Endothelial cell of umbilical vein (primary cell): ENCODE data around the gene ANKS1B. TPM values are rescaled to one million over a fixed set of nuclear protein-coding genes. Genes with fewer than 3 reads are reported as not detected.

ENCODE experiments used
- BruUV-seq: library from RNA; stranded (reverse); fragments of 400-500 nt; replicated peaks from 2 replicates; lab custom pipeline; 2021; lab: Mats Ljungman, UMichigan
- CTCF ChIA-PET: fragments of 300-600, 350-600 bp; sonication (Branson Sonifier 250); formaldehyde crosslinking; loops from one replicate; lab custom pipeline; 2021; ENCODE audit warnings: antibody characterized with exemption, inconsistent platforms; lab: Charles Lee
- POLR2A ChIA-PET: fragments of 300-600, 350-600 bp; sonication (Branson Sonifier 250); formaldehyde crosslinking; loops from one replicate; lab custom pipeline; 2021; ENCODE audit warnings: antibody characterized with exemption, inconsistent platforms; lab: Charles Lee
- DNase-seq: peaks from one replicate; pipeline ENCODE4 v3.0.0-alpha.2; 2011; ENCODE audit warnings: low read depth, low spot score
- FAIRE-seq: peaks from 2 replicates; lab custom pipeline; 2011; peaks lifted over from hg19 to GRCh38; lab: Jason Lieb, UNC
- H2AFZ ChIP-seq: 2 replicates; pipeline ENCODE4 v1.6.0; 2012; ENCODE audit warnings: low read depth, low read length, control low read depth, inconsistent platforms
- H3K27ac ChIP-seq: 2 replicates; pipeline ENCODE4 v1.5.1; 2011; ENCODE audit warnings: low read depth, mild to moderate bottlenecking, control low read depth, low read length, moderate library complexity; ENCODE audit not compliant: insufficient read depth
- H3K27me3 ChIP-seq, 2 experiments: 2 replicates each; pipeline versions ENCODE4 v1.6.0 to v1.6.1; 2011; ENCODE audit warnings: low read length in 2 of 2, mixed read lengths in 1 of 2; ENCODE audit not compliant: control insufficient read depth in 2 of 2, insufficient read depth in 2 of 2
- H3K36me3 ChIP-seq, 2 experiments: 2 replicates in 1 of 2; 3 replicates in 1 of 2; pipeline ENCODE4 v1.5.1; 2011; ENCODE audit warnings: low read length in 2 of 2, mild to moderate bottlenecking in 1 of 2, moderate library complexity in 1 of 2; ENCODE audit not compliant: control insufficient read depth in 2 of 2, insufficient read depth in 2 of 2; ENCODE audit errors: extremely low read depth in 1 of 2
- H3K4me1 ChIP-seq: 3 replicates; pipeline ENCODE4 v1.5.1; 2011; ENCODE audit warnings: mild to moderate bottlenecking, low read length; ENCODE audit not compliant: control insufficient read depth, insufficient read depth; ENCODE audit errors: extremely low read depth
- H3K4me2 ChIP-seq: 2 replicates; pipeline ENCODE4 v1.6.1; 2011; ENCODE audit warnings: low read length, control low read depth, mixed read lengths; ENCODE audit not compliant: insufficient read depth
- H3K4me3 ChIP-seq, 3 experiments: fragments of 200-600 bp in 1 of 3; sonication (generic), shearing (Covaris generic) in 1 of 3; replicated peaks in 1 of 3; 2 replicates each; pipeline ENCODE4 v1.5.1; 2011 to 2016; ENCODE audit warnings: control low read depth in 3 of 3, low read length in 3 of 3, mild to moderate bottlenecking in 2 of 3, inconsistent platforms in 1 of 3, low read depth in 1 of 3, moderate library complexity in 1 of 3; ENCODE audit not compliant: insufficient read depth in 1 of 3
- H3K79me2 ChIP-seq: 2 replicates; pipeline ENCODE4 v1.6.0; 2012; ENCODE audit warnings: low read length, inconsistent platforms; ENCODE audit not compliant: control insufficient read depth, insufficient read depth
- H3K9ac ChIP-seq: replicated peaks from 2 replicates; pipeline ENCODE3; 2011; ENCODE audit warnings: low read length, control low read depth; ENCODE audit not compliant: insufficient read depth; ENCODE audit errors: extremely low read depth
- H3K9me1 ChIP-seq: replicated peaks from 3 replicates; pipeline ENCODE4 v1.6.0; 2011; ENCODE audit warnings: mild to moderate bottlenecking, low read length; ENCODE audit not compliant: control insufficient read depth, insufficient read depth; ENCODE audit errors: extremely low read depth
- H3K9me3 ChIP-seq: replicated peaks from 2 replicates; pipeline ENCODE4 v1.5.1; 2012; ENCODE audit warnings: low read length, inconsistent platforms; ENCODE audit not compliant: control insufficient read depth, insufficient read depth
- H4K20me1 ChIP-seq: replicated peaks from 2 replicates; pipeline ENCODE3; 2011; ENCODE audit warnings: mild to moderate bottlenecking, low read length; ENCODE audit not compliant: control insufficient read depth, insufficient read depth; ENCODE audit errors: extremely low read depth
- JUN ChIP-seq: IDR thresholded peaks from 2 replicates; pipeline ENCODE4 v1.6.1; 2011; ENCODE audit warnings: borderline replicate concordance, low read depth; ENCODE audit not compliant: insufficient read length, insufficient read depth
- MAX ChIP-seq: IDR thresholded peaks from 2 replicates; pipeline ENCODE4 v1.6.1; 2011; ENCODE audit not compliant: insufficient read depth, insufficient read length
- POLR2AphosphoS5 ChIP-seq: IDR thresholded peaks from 2 replicates; pipeline ENCODE4 v1.6.1; 2012; ENCODE audit warnings: low read depth, mild to moderate bottlenecking, control low read depth, low read length, moderate library complexity; ENCODE audit not compliant: insufficient read depth
- dilution Hi-C: fragments of 300-500 bp; cut with MboI; formaldehyde crosslinking; loops from one replicate; pipeline ENCODE4 v1.15.0; 2019; ENCODE audit warnings: low sequenced_read_pairs; ENCODE audit not compliant: extremely low pct_ligation_motif_present
- intact Hi-C: fragments of 100-400 bp; cut with micrococcal nuclease; formaldehyde crosslinking; loops from one replicate; pipeline ENCODE4 v1.10.0; 2022
- polyA plus RNA-seq, 4 experiments: library from polyadenylated mRNA; depleted of rRNA in 3 of 4; stranded (reverse) in 3 of 4; unstranded in 1 of 4; fragments of >200 nt; gene quantifications; 2 replicates each; pipeline versions ENCODE4 v1.2.1 to v1.2.3, GENCODE V29; 2011 to 2012; ENCODE audit warnings: missing spikeins in 1 of 4
- total RNA-seq: library from RNA; stranded (reverse); gene quantifications from 2 replicates; pipeline ENCODE4 v1.2.3, GENCODE V29; 2021

The ANKS1B gene
- total and polyA plus RNA-seq, 2 donors (not counting 3 experiments of a cell fraction or from before 2014, with no cell fraction given), result 0.15 to 0.38 TPM

- FAIRE-seq (peak; percentile 69), DNase-seq (peak; percentile 57)
- H3K9me3 ChIP-seq, result no peaks in the 10 kb centered on the region
- H2AFZ ChIP-seq, result no peak overlapping the region
- intact Hi-C loops, result loop anchor here (1.0 to 2.0 kb wide), 4 partner anchors 247 to 743 kb away; no protein-coding TSS in a partner anchor
- no peak overlapping the region for H3K27ac ChIP-seq
- H4K20me1 ChIP-seq, result no peaks in the 10 kb centered on the region
- dilution Hi-C loops, result no loop called here
- no peaks in the 10 kb centered on the region for H3K36me3 ChIP-seq
- no peaks in the 10 kb centered on the region for H3K79me2 ChIP-seq
- TF ChIP-seq POLR2AphosphoS5 (no peak), JUN (no peak)
- no peak overlapping the region for H3K4me2 ChIP-seq
- no peak overlapping the region for H3K9ac ChIP-seq
- H3K4me3 ChIP-seq, result no peak overlapping the region
- no TSS peak for BruUV-seq
- H3K27me3 ChIP-seq, result peaks cover 0 to 2% of the 10 kb centered on the region in 2 experiments
- no peaks in the 10 kb centered on the region for H3K9me1 ChIP-seq
- no peaks in the 10 kb centered on the region for H3K4me1 ChIP-seq
- ChIA-PET CTCF (interaction anchor here (0.6 to 1.2 kb wide), 3 partner anchors 594 to 861 kb away, joined by 3 to 4 read pairs (median 3); no protein-coding TSS in a partner anchor), POLR2A (no interaction called here)
These were observed 173.8 kb downstream of the ANKS1B start for GRCh38 chr12:99810718-99811593.

GRCh38 chr12:99809909-99810308 lies 174.8 kb downstream of the ANKS1B start:
- Histone ChIP-seq H3K4me2 (no peak overlapping the region), H3K36me3 (no peaks in the 10 kb centered on the region), H3K4me1 (no peaks in the 10 kb centered on the region), H3K27ac (no peak overlapping the region), H3K79me2 (no peaks in the 10 kb centered on the region), H3K9me1 (no peaks in the 10 kb centered on the region), H3K27me3 (peaks cover 0 to 2% of the 10 kb centered on the region in 2 experiments), H3K9me3 (no peaks in the 10 kb centered on the region), H2AFZ (no peak overlapping the region), H4K20me1 (no peaks in the 10 kb centered on the region), H3K9ac (no peak overlapping the region), H3K4me3 (no peak overlapping the region)
- DNase-seq (no peak), FAIRE-seq (no peak)
- ChIA-PET CTCF (interaction anchor here (1.2 kb wide), 1 partner anchor 595 kb away, joined by 5 read pairs; no protein-coding TSS in a partner anchor), POLR2A (no interaction called here)
- dilution Hi-C loops, result no loop called here
- intact Hi-C loops, result loop anchor here (1.0 to 2.0 kb wide), 3 partner anchors 248 to 595 kb away; no protein-coding TSS in a partner anchor
- BruUV-seq, result no TSS peak
- no peak for TF ChIP-seq MAX
